DND-41 (cell line): ENCODE measurements around the gene NME3.

Experiments
- CTCF ChIP-seq: IDR thresholded peaks from 2 replicates; pipeline ENCODE4 v1.5.1; 2012; ENCODE audit warnings: borderline replicate concordance, low read length, moderate library complexity, mild to moderate bottlenecking; ENCODE audit not compliant: poor library complexity, severe bottlenecking; ENCODE audit errors: extremely low read depth
- EZH2 ChIP-seq: IDR thresholded peaks from 3 replicates; pipeline ENCODE4 v1.6.1; 2012; ENCODE audit warnings: borderline replicate concordance, low read depth, mild to moderate bottlenecking, moderate library complexity, low read length, inconsistent platforms; ENCODE audit not compliant: severe bottlenecking

DNA sequence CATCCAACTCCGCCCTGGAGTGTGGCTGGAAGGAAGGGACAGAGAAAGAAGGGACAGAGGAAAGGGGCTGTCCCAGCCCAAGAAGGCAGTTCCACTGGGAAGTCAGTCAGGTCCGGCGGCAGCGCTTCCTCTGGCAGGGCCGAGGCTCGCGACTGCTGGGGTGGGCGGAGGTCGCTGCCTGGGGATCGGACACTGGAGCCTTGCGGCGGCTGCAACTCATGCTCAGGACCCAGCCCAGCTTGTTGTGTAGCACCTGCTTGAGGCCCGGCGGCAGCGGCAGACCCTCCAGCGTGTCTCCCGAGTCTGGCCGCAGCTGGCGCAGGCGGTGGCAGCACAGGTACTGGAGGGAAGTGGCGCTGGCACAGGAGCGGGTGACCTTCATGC, 5.6 kb upstream of the NME3 start:
- TF ChIP-seq CTCF: no peak
- no peak for TF ChIP-seq EZH2
